ENCODE data around the gene PCDHGA8.
"Not testable (repeated sequence)": the region's sequence is repeated elsewhere in the genome, so short reads cannot be mapped to it uniquely, and the experiment has no call there.

Gene PCDHGA8

GRCh38 chr5:141392429-141393198, at the start of gene PCDHGA8:
PCDHGA8 (plus strand) TSS chr5:141392633; CDS start chr5:141392814, 181 bp downstream.
- no peak for DNase-seq (ENCODE audit: low read depth)

GRCh38 chr5:141342773-141343172, 49.7 kb upstream of the PCDHGA8 start:
- no peak for DNase-seq (ENCODE audit: low read depth)

GRCh38 chr5:141343242-141343952, 49.0 kb upstream of the PCDHGA8 start, which contains the start of gene PCDHGA3:
PCDHGA3 (plus strand) TSS chr5:141343829; CDS start chr5:141344034, 205 bp downstream.
- DNase-seq (ENCODE audit: low read depth): no peak

- no peak for DNase-seq (ENCODE audit: low read depth)
Observed at GRCh38 chr5:141343953-141344463, 48.4 kb upstream of the PCDHGA8 start.

- DNase-seq (ENCODE audit: low read depth): no peak
Observed at GRCh38 chr5:141345327-141345726, 47.1 kb upstream of the PCDHGA8 start.

- DNase-seq (ENCODE audit: low read depth): not testable (repeated sequence)
Observed at GRCh38 chr5:141346017-141346416, 46.4 kb upstream of the PCDHGA8 start.

GRCh38 chr5:141349917-141350619, 42.4 kb upstream of the PCDHGA8 start, which contains the start of gene PCDHGB1:
PCDHGB1 (plus strand) TSS chr5:141350099; CDS start chr5:141350261, 162 bp downstream.
- no peak for DNase-seq (ENCODE audit: low read depth)

GRCh38 chr5:141351591-141351990, 40.8 kb upstream of the PCDHGA8 start:
- no peak for DNase-seq (ENCODE audit: low read depth)

GRCh38 chr5:141354900-141355469, 37.4 kb upstream of the PCDHGA8 start, which contains the start of gene PCDHGA4:
PCDHGA4 (plus strand) TSS chr5:141355021; CDS start chr5:141355108, 87 bp downstream.
- DNase-seq (ENCODE audit: low read depth): no peak

GRCh38 chr5:141355641-141356040, 36.8 kb upstream of the PCDHGA8 start:
- no peak for DNase-seq (ENCODE audit: low read depth)

- DNase-seq (ENCODE audit: low read depth): no peak
Observed at GRCh38 chr5:141356133-141356532, 36.3 kb upstream of the PCDHGA8 start.

- DNase-seq (ENCODE audit: low read depth): no peak
Observed at GRCh38 chr5:141356950-141357349, 35.5 kb upstream of the PCDHGA8 start.

- DNase-seq (ENCODE audit: low read depth): no peak
Observed at GRCh38 chr5:141359790-141360426, 32.5 kb upstream of the PCDHGA8 start, which contains the start of gene PCDHGB2. PCDHGB2 (plus strand) TSS chr5:141359994; CDS start chr5:141360136, 142 bp downstream.

GRCh38 chr5:141360685-141361084, 31.7 kb upstream of the PCDHGA8 start:
- DNase-seq (ENCODE audit: low read depth): no peak

- no peak for DNase-seq (ENCODE audit: low read depth)
Observed at GRCh38 chr5:141362719-141363118, 29.7 kb upstream of the PCDHGA8 start.

- no peak for DNase-seq (ENCODE audit: low read depth)
Observed at GRCh38 chr5:141363952-141364660, 28.3 kb upstream of the PCDHGA8 start, which contains the start of gene PCDHGA5. PCDHGA5 (plus strand) TSS chr5:141364162; CDS start chr5:141364331, 169 bp downstream.

GRCh38 chr5:141366016-141366896, 26.2 kb upstream of the PCDHGA8 start:
- no peak for DNase-seq (ENCODE audit: low read depth)

GRCh38 chr5:141369994-141370848, 22.2 kb upstream of the PCDHGA8 start, which contains the start of gene PCDHGB3:
PCDHGB3 (plus strand) TSS chr5:141370242; CDS start chr5:141370395, 153 bp downstream.
- no peak for DNase-seq (ENCODE audit: low read depth)

All from activated T-cell treated with anti-CD3 and anti-CD28 coated beads for 24 hours (primary cell).